IPS DF 6.9 (cell line): ENCODE data around the gene PCGF2.

Experiments
- DNase-seq: peaks from one replicate; pipeline ENCODE4 v3.0.0-alpha.2; 2013; ENCODE audit warnings: low read depth, low spot score
- H3K27ac ChIP-seq: one replicate; pipeline ENCODE4 v1.5.1; 2013; ENCODE audit warnings: low read length, control low read depth
- H3K27me3 ChIP-seq: 2 replicates; pipeline ENCODE4 v1.6.1; 2013; ENCODE audit warnings: mild to moderate bottlenecking, low read length; ENCODE audit not compliant: control insufficient read depth, insufficient read depth
- H3K36me3 ChIP-seq: 2 replicates; pipeline ENCODE4 v1.6.1; 2013; ENCODE audit warnings: low read length; ENCODE audit not compliant: control insufficient read depth, insufficient read depth
- H3K4me1 ChIP-seq: 2 replicates; pipeline ENCODE4 v1.6.1; 2013; ENCODE audit warnings: low read length; ENCODE audit not compliant: control insufficient read depth, insufficient read depth
- H3K4me3 ChIP-seq: 2 replicates; pipeline ENCODE4 v1.5.1; 2013; ENCODE audit warnings: mild to moderate bottlenecking, low read length
- H3K9me3 ChIP-seq: 2 replicates; pipeline ENCODE4 v1.6.1; 2013; ENCODE audit warnings: low read length, inconsistent platforms; ENCODE audit not compliant: control insufficient read depth, insufficient read depth
- WGBS: extraction: QIAGEN DNeasy Blood & Tissue Kit; methylation state at CpG from one replicate; pipeline ENCODE4 v1.1.7; 2013; ENCODE audit warnings: mixed read lengths, missing lambda C conversion rate; ENCODE audit not compliant: insufficient read length, insufficient coverage; 5-methylcytosine and 5-hydroxymethylcytosine counted together

The PCGF2 gene

GRCh38 chr17:38783227-38783626 is 35.1 kb upstream of the PCGF2 start:
- Histone ChIP-seq H3K9me3 (no peaks in the 10 kb centered on the region), H3K27ac (no peak overlapping the region), H3K36me3 (peaks cover 43% of the 10 kb centered on the region), H3K4me1 (no peaks in the 10 kb centered on the region), H3K27me3 (no peaks in the 10 kb centered on the region), H3K4me3 (no peak overlapping the region)
- no peak for DNase-seq
- WGBS, result no CpG with 5 or more reads among the region's 3 CpGs

GRCh38 chr17:38779965-38780752 is 32.0 kb upstream of the PCGF2 start:
- Histone ChIP-seq H3K27me3 (no peaks in the 10 kb centered on the region), H3K36me3 (peaks cover 49% of the 10 kb centered on the region), H3K27ac (no peak overlapping the region), H3K9me3 (no peaks in the 10 kb centered on the region), H3K4me1 (no peaks in the 10 kb centered on the region), H3K4me3 (no peak overlapping the region)
- WGBS, result no CpG with 5 or more reads among the region's 23 CpGs
- no peak for DNase-seq

- no peaks in the 10 kb centered on the region for H3K4me1 ChIP-seq
- DNase-seq, result no peak
- H3K4me3 ChIP-seq, result no peak overlapping the region
- H3K27me3 ChIP-seq, result no peaks in the 10 kb centered on the region
- no peak overlapping the region for H3K27ac ChIP-seq
- WGBS, result no CpG with 5 or more reads among the region's 7 CpGs
- no peaks in the 10 kb centered on the region for H3K9me3 ChIP-seq
- peaks cover 50% of the 10 kb centered on the region for H3K36me3 ChIP-seq
These were observed 29.6 kb upstream of the PCGF2 start for GRCh38 chr17:38777641-38778250.

GRCh38 chr17:38773258-38773657 is 25.1 kb upstream of the PCGF2 start:
- Histone ChIP-seq H3K4me3 (no peak overlapping the region), H3K27me3 (no peaks in the 10 kb centered on the region), H3K27ac (no peak overlapping the region), H3K9me3 (no peaks in the 10 kb centered on the region), H3K4me1 (no peaks in the 10 kb centered on the region), H3K36me3 (peaks cover 41% of the 10 kb centered on the region)
- no peak for DNase-seq

GRCh38 chr17:38768417-38768816 is 20.3 kb upstream of the PCGF2 start:
- H3K4me3 ChIP-seq, result no peak overlapping the region
- whole genome bisulfite sequencing, result no CpG with 5 or more reads among the region's 6 CpGs
- DNase-seq, result no peak
- H3K36me3 ChIP-seq, result peaks cover 21% of the 10 kb centered on the region
- H3K4me1 ChIP-seq, result no peaks in the 10 kb centered on the region
- H3K27me3 ChIP-seq, result no peaks in the 10 kb centered on the region
- H3K9me3 ChIP-seq, result no peaks in the 10 kb centered on the region
- H3K27ac ChIP-seq, result no peak overlapping the region

- WGBS, result no CpG with 5 or more reads among the region's 5 CpGs
- H3K27me3 ChIP-seq, result no peaks in the 10 kb centered on the region
- peaks cover 30% of the 10 kb centered on the region for H3K36me3 ChIP-seq
These were observed 18.2 kb upstream of the PCGF2 start for GRCh38 chr17:38766341-38766740.

GRCh38 chr17:38762231-38762630 is 14.1 kb upstream of the PCGF2 start:
- no peak for DNase-seq
- Histone ChIP-seq H3K27ac (no peak overlapping the region), H3K9me3 (no peaks in the 10 kb centered on the region), H3K4me3 (no peak overlapping the region), H3K4me1 (no peaks in the 10 kb centered on the region), H3K36me3 (peaks cover 22% of the 10 kb centered on the region; the same call in 1 of the 2 replicates), H3K27me3 (no peaks in the 10 kb centered on the region)
- WGBS, result no CpG with 5 or more reads among the region's 3 CpGs

More at GRCh38 chr17:38766341-38766740, 18.2 kb upstream of the PCGF2 start:
- H3K27ac ChIP-seq, result no peak overlapping the region
- DNase-seq, result no peak
- no peak overlapping the region for H3K4me3 ChIP-seq
- H3K9me3 ChIP-seq, result no peaks in the 10 kb centered on the region
- no peaks in the 10 kb centered on the region for H3K4me1 ChIP-seq

GRCh38 chr17:38761612-38762011 is 13.5 kb upstream of the PCGF2 start:
- Histone ChIP-seq H3K4me3 (no peak overlapping the region), H3K27me3 (no peaks in the 10 kb centered on the region), H3K36me3 (peaks cover 22% of the 10 kb centered on the region; the same call in 1 of the 2 replicates), H3K9me3 (no peaks in the 10 kb centered on the region), H3K4me1 (no peaks in the 10 kb centered on the region), H3K27ac (no peak overlapping the region)
- no CpG with 5 or more reads among the region's 4 CpGs for WGBS
- DNase-seq, result no peak

- Histone ChIP-seq H3K9me3 (no peaks in the 10 kb centered on the region), H3K36me3 (peaks cover 8% of the 10 kb centered on the region; the same call in 1 of the 2 replicates), H3K27me3 (no peaks in the 10 kb centered on the region), H3K27ac (no peak overlapping the region), H3K4me1 (no peaks in the 10 kb centered on the region), H3K4me3 (peak overlapping the region; percentile 67)
- DNase-seq, result no peak
- no CpG with 5 or more reads among the region's 22 CpGs for WGBS
These were observed 5.0 kb upstream of the PCGF2 start for GRCh38 chr17:38753071-38753506.

GRCh38 chr17:38752308-38753070 is 4.4 kb upstream of the PCGF2 start, which contains the start of gene PSMB3:
Gene PSMB3, plus strand, starts transcription at chr17:38752741. Its CDS starts 86 bp downstream, at chr17:38752827.
- H3K36me3 ChIP-seq, result peaks cover 8% of the 10 kb centered on the region; the same call in 1 of the 2 replicates
- H3K4me1 ChIP-seq, result no peaks in the 10 kb centered on the region
- peak; percentile 99 for DNase-seq
- no CpG with 5 or more reads among the region's 44 CpGs for WGBS
- no peak within 1 kb of the TSS for H3K27ac ChIP-seq
- H3K9me3 ChIP-seq, result no peaks in the 10 kb centered on the region
- no peaks in the 10 kb centered on the region for H3K27me3 ChIP-seq
- peak within 1 kb of the TSS; percentile 67 for H3K4me3 ChIP-seq
